Brain pericyte (primary cell): Measurements from ENCODE around the gene ICA1L.

Experiments used
- DNase-seq: peaks from one replicate; pipeline ENCODE4 v3.0.0-alpha.2; 2012; ENCODE audit warnings: low read depth, low spot score

ICA1L gene

DNA sequence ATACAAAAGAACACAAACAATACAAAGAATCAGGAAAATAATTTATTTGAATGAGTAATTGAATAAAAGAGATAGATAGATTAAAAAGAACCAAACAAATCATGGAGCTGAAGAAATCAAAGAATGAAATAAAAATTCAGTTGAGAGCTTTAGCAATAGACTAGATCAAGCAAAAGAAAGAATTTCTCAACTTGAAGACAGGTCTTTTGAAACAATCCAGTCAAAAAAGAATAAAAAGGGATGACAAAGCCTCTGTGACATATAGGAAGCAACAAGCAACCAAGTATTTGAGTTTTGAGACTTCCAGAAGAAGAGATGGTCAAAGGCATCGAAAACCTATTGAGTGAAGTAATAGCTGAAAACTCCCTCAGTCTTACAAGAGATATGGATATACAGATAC, 128.0 kb downstream of the ICA1L start:
- no peak for DNase-seq

DNA sequence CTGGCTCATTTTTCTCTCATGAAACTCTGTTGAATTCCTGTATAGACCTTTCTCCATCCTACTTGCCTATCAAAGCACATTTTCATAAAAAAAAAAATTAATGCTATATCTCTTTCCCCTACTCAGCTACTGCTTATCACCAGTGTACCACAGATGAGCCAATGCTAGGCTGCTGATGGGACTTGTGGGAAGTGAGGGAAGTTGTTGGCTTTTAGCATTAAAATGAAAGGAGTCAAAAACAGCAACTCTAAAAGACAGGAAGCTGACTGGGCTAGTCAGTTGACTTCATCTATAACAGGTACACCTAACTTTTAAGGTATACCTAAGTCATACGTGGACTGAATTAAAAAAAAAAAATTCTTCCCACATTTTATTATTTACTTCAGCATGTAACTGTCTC, 134.7 kb downstream of the ICA1L start:
- DNase-seq = no peak

DNA sequence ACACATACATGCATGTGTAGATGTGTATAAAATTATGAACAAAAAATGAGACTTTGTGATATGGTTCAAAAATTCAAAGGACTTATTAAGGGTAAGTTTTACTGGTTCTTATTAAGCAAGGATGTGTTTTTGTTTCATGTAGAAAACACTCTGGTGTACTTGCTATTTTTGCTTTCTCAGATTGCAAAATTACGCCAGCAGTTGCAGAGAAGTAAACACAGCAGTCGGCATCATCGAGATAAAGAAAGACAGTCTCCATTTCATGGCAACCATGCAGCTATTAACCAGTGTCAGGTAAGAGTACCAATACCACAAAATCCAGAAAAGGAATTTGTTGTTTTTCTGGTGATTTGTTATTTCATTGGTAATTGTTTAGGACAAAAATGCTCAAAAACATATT, 145.5 kb downstream of the ICA1L start:
- DNase-seq = no peak

DNA sequence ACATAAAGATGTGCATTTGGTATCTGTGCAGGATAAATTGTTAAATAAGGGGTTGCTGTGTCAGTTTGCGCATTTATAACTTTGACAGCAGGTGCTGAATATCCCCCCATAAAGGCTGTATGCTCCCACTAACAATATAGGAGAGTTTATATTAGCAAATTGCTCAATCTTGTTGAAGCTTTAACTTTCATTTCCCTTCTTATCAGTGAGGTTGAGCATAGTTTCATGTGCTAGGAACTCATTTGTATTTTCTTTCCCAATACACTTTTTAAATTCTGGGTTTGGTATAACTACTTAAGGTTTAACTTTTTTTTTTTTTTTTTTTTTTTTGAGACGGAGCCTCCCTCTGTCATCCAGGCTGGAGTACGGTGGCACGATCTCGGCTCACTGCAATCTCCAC, 147.8 kb downstream of the ICA1L start:
- no peak for DNase-seq
